Stimulated activated CD4-positive, alpha-beta T cell treated with anti-CD3 and anti-CD28 coated beads, TNF-alpha, amount 100 ng/mL, for 48 hours (primary cell): Measurements from ENCODE around the gene PARD3B.

ENCODE experiments used
- DNase-seq, 3 donors: peaks; one replicate each; pipeline ENCODE4 v3.0.0-alpha.2; 2020; ENCODE audit warnings: low read depth in 3 of 3

The PARD3B gene

GRCh38 chr2:205261516-205262020, 716.3 kb downstream of the PARD3B start:
- no peak for DNase-seq

DNA sequence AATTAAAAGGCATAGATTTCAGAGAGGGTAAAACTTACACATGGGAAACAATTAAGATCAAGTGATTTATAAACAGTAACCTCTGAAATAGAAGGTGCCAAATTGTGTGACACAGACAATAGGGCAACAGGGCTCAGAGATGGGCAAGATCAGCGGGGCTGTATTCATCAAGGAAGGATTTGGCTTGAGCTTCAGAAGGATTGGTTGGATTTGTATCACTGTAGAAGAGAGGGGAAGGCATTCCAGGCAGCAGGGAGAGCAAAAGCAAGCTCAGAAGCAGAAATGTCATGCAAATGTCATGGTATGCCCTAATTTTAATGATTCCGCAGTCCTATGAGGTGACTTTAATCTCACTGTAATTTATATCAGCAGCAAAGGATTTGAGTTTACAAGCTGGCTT, 722.0 kb downstream of the PARD3B start:
- DNase-seq, result no peak

GRCh38 chr2:205270689-205271088, 725.4 kb downstream of the PARD3B start:
- no peak for DNase-seq

DNA sequence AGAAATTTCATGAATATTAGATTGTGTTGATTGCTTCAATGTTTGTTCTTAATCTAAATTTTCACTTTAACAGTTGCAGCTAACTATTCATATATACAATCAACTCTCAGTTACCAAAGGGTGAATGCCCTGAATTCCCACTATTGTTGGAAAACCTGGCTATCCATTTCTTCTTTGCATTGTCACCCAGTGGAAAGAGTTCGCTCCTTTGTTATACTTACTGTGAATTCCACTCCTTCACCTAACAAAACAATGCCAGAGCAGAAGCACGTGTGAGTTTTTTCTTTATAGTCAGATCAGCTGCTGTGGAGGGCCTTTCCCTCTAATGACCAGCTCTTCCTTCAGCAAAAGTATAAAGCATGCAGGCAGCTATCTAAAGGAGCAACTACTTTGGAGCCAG, 727.9 kb downstream of the PARD3B start:
- DNase-seq, result no peak

- no peak for DNase-seq
These were observed 728.4 kb downstream of the PARD3B start for GRCh38 chr2:205273627-205274026.

- no peak for DNase-seq
These were observed 729.5 kb downstream of the PARD3B start for GRCh38 chr2:205274801-205275200.

GRCh38 chr2:205276116-205276777, 731.0 kb downstream of the PARD3B start:
- DNase-seq, result no peak

GRCh38 chr2:205280596-205281236, 735.4 kb downstream of the PARD3B start:
- DNase-seq, result no peak

GRCh38 chr2:205283736-205284270, 738.5 kb downstream of the PARD3B start:
- DNase-seq, result no peak

DNA sequence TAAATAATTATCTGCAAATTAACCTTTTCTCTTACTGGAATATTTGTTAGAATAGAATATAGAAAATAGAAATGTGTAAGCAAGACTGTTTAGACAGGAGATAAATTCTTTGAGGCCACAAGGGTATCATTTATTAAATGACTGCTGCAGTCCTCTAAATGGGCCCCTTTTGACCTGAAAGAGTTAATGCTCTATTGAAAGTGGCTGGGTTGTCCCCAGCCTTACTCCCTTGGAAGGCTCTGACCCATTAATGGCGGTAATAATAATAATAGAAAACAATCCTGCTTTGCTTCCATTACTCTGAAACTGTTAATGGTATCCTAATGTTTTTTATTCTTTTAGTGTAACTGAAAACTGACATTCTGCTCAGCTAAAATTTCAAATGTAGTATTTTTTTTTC, 739.1 kb downstream of the PARD3B start:
- no peak for DNase-seq

DNA sequence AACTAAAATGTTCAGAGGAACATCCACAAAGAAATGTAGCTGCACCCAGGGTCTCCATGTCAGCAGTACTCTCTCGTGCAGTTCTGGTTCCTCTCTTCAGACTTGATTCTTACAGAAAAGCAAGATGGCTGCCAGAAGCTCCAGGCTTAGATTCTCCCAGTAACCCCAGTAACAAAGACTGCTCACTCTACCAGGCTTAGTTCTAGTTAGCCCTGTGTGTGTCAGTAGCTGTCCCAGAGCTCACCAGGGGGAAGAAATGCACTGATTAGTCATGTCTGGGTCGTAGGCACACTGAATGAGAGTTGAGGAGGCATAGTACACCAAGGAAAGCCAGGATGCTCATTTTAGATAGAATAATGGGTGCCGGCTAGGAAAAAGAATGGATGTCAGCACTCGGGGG, 742.0 kb downstream of the PARD3B start:
- DNase-seq, result no peak

GRCh38 chr2:205288686-205289085, 743.4 kb downstream of the PARD3B start:
- DNase-seq, result no peak

DNA sequence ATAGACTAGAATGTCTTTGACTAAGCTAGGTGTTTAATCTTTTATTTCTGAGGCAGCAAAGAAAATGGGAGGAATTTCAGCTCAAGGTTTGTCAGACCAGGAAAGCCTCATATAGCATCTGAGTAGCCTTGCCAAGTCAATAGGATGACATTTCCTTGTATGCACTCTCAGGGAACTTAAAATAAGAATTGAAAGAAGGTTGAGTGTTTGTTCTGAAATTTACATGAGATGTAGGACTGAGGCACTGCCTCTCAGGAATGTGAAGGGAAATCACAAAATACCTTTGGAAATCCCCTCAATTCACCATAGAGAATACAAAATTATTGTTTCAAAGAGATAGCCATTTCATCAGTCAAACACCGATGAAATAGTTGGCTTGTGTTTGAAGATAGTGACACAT, 745.0 kb downstream of the PARD3B start:
- DNase-seq, result no peak

DNA sequence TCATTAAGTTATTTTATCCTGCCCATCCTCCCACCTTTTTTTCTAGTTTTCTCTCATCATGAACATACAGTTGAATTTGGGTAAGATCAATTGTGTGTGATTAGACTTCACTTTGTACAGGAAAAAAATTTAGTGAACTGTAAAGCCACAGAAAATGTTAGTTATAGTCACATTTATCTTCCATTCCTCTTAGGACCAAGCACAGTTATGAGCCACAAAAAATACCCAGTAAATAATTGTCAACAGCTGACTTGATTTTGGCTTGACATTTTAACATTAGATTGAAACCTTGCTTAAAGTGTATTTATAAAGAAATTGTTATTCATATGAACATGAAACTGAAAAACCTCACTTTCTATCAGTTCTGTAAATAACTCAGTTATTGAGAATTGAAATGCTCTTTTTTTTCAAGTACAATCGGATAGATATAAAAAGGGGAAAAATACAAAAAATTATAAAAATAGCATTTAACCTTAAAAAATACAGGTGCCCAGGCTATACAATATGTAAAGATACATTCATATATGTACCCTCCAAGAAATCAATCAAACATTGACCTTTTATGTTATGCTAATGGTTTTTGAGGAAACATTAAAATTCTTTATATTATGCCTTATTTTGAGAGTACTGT, 747.5 kb downstream of the PARD3B start:
- no peak for DNase-seq

DNA sequence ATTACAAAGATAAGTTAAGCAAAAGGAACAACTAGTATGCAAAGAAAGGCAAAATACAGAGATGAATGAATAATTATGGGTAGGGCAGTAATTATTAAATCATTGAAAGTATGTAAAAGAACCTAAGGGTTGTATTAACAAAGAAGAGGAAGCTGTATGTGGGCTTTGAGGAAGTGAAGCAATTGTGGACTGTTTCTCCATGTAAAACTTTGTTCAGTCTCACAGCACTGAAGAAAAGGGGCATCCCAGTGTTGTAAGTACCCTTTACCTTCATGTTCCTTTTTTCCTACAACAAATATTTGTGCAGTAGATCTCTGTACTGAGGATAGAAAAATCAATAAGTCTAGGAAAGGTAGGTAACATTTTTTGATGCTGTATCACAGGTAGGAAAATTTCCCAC, 748.3 kb downstream of the PARD3B start:
- DNase-seq, result no peak

GRCh38 chr2:205296959-205297358, 751.7 kb downstream of the PARD3B start:
- DNase-seq, result no peak

DNA sequence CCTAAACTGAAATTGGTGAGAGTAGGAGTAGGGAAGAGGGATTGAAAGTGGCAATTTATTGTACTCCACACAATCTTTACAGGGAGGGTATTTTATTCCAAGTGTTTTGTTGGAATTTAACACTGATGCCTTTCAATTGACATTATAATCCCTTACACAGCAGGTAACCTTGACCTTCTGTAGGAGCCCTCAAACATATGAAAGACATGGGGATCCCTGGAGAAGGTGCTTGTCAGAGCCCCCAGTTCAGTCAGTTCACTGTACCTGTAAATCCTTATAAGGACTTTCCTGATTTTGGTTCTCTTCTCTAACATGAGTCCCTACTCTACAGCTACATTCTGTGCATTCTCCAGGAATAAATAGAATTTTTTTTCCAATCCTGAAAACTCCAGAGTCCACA, 752.1 kb downstream of the PARD3B start:
- no peak for DNase-seq

DNA sequence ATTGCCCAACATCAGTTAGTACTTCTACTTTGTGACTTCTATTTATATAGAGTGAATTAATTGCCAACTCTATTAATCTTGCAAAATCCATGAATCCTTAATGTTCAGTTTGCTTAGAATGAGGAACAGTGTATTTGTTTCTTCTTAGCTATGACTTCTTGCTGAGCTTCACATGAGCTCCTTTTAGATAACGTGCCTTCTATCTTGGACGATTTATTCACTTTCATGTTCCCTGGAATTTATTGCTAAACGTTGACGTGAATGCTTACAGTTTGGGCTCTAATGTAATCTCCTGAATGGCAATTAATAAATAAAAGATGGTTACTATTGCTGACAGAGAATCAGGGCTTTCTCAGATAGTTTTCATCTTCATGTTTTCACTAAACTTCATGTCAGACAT, 752.6 kb downstream of the PARD3B start:
- DNase-seq, result no peak

GRCh38 chr2:205311201-205311600, 765.9 kb downstream of the PARD3B start:
- no peak for DNase-seq

GRCh38 chr2:205321231-205321630, 776.0 kb downstream of the PARD3B start:
- no peak for DNase-seq

- DNase-seq, result no peak
These were observed 778.7 kb downstream of the PARD3B start for GRCh38 chr2:205323929-205324328.

DNA sequence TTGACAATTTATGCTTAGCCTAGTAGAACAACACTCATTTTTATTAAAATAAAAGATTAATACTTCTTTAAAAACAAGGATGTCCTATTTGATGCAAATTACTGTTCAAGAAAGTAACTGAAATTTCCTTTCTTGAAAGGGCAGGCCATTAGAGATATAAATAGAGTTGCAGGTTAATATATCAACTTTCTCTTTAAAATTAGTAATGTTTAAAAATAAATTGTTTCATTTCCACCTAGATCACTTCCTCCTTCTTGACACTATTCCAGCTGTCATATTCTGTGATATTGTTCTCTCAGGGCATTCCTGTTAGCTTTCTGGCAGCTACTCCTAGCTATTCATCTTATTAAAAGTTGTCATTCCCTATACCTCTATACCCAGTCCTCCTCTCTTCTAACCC, 779.1 kb downstream of the PARD3B start:
- no peak for DNase-seq

DNA sequence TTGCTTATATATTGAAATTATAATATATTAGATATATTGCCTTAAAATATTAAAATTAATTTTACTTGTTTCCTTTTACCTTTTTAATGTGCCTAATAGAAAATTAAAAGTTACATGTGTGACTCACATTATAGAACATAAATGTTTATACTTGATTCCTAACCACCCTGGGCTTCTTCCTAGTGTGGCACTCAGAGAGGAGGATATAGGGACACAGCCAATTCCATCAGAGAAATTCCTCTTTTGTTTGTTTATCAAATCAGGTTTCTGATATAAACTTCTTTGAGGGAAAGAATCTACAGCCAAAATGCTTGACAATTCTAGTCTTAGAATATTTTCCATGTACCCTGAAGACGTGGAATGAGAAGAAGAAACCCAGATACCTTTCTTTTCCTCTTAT, 788.1 kb downstream of the PARD3B start:
- DNase-seq, result no peak
